GM20000 (cell line): Measurements from ENCODE around the gene TINAGL1.
A peak's percentile ranks its signal among the peaks of the same experiment; 100 is the strongest.

ENCODE experiments used
- DNase-seq: peaks from one replicate; pipeline ENCODE4 v3.0.0; 2012; ENCODE audit warnings: low spot score
- CTCF ChIP-seq: IDR thresholded peaks from 2 replicates; pipeline ENCODE4 v1.5.1; 2012; ENCODE audit warnings: mild to moderate bottlenecking, control low read depth; ENCODE audit errors: extremely low read depth, missing control alignments

Gene TINAGL1

GRCh38 chr1:31575369-31576140 lies 760 bp upstream of the TINAGL1 start:
- no peak for TF ChIP-seq CTCF

GRCh38 chr1:31576743-31577455 lies 584 bp downstream of the TINAGL1 start:
- no peak for TF ChIP-seq CTCF
- DNase-seq = peak; percentile 32

More at GRCh38 chr1:31575369-31576140, 760 bp upstream of the TINAGL1 start:
- DNase-seq = no peak

GRCh38 chr1:31577515-31578192 lies 1.3 kb downstream of the TINAGL1 start:
- no peak for TF ChIP-seq CTCF
- no peak for DNase-seq

- TF ChIP-seq CTCF = no peak
- no peak for DNase-seq
These were observed 3.1 kb downstream of the TINAGL1 start for GRCh38 chr1:31579374-31579773.

- TF ChIP-seq CTCF = no peak
- DNase-seq = no peak
These were observed 4.2 kb downstream of the TINAGL1 start for GRCh38 chr1:31580513-31580870.

GRCh38 chr1:31580891-31581603 lies 4.7 kb downstream of the TINAGL1 start:
- no peak for TF ChIP-seq CTCF
- no peak for DNase-seq
